VCaP (cell line): ENCODE results near the gene DKK3.

Source experiments
- H3K27ac ChIP-seq: fragments of 450-650 bp; 2 replicates; pipeline ENCODE4 v1.5.1; 2017
- CTCF ChIP-seq: fragments of 450-650 bp; conservative IDR thresholded peaks from 2 replicates; pipeline ENCODE4 v1.5.1; 2017; ENCODE audit warnings: mild to moderate bottlenecking, moderate library complexity

The DKK3 gene

GRCh38 chr11:11979488-11980117 lies 28.8 kb downstream of the DKK3 start:
- no peak for TF ChIP-seq CTCF
- peak overlapping the region; percentile 62 for H3K27ac ChIP-seq

- no peak for TF ChIP-seq CTCF
- peak overlapping the region; percentile 62 for H3K27ac ChIP-seq
These were observed 29.5 kb downstream of the DKK3 start for GRCh38 chr11:11978792-11979487.

GRCh38 chr11:11978098-11978637 lies 30.3 kb downstream of the DKK3 start:
- no peak overlapping the region for H3K27ac ChIP-seq

GRCh38 chr11:11977206-11977938 lies 31.1 kb downstream of the DKK3 start:
- no peak for TF ChIP-seq CTCF

More at GRCh38 chr11:11978098-11978637, 30.3 kb downstream of the DKK3 start:
- TF ChIP-seq CTCF: no peak

GRCh38 chr11:11976481-11977127 lies 31.8 kb downstream of the DKK3 start:
- no peak overlapping the region for H3K27ac ChIP-seq
- TF ChIP-seq CTCF: no peak

More at GRCh38 chr11:11977206-11977938, 31.1 kb downstream of the DKK3 start:
- H3K27ac ChIP-seq: no peak overlapping the region

- H3K27ac ChIP-seq: no peak overlapping the region
These were observed 33.0 kb downstream of the DKK3 start for GRCh38 chr11:11975201-11976092.

More at GRCh38 chr11:11975201-11976092, 33.0 kb downstream of the DKK3 start:
- no peak for TF ChIP-seq CTCF
